HCT116 (cell line): ENCODE data around the gene CEP112. TPM values are rescaled to one million over a fixed set of nuclear protein-coding genes. Genes with fewer than 3 reads are reported as not detected.

Experiments used
- ATAC-seq: fragments of 200-7000 bp; cut with Tn5 transposase; 2 replicates; pipeline ENCODE4 v1.9.1; 2020; ENCODE audit warnings: mild to moderate bottlenecking, moderate library complexity
- BruUV-seq: library from RNA; stranded (reverse); fragments of 400-500 nt; replicated peaks from 2 replicates; lab custom pipeline; 2021; lab: Mats Ljungman, UMichigan
- CTCF ChIA-PET: fragments of 300-600 bp; sonication (Branson Sonifier 250); formaldehyde crosslinking; loops from one replicate; lab custom pipeline; 2021; ENCODE audit warnings: antibody characterized with exemption; lab: Charles Lee
- POLR2A ChIA-PET: fragments of 300-600, 350-600 bp; sonication (Branson Sonifier 250); formaldehyde crosslinking; loops from one replicate; lab custom pipeline; 2021; ENCODE audit warnings: antibody characterized with exemption; lab: Charles Lee
- RAD21 ChIA-PET, 2 experiments: fragments of 300-600 bp; sonication (Branson Sonifier 250); formaldehyde crosslinking; loops; one replicate each; lab custom pipeline; 2023; ENCODE audit warnings: low total read pairs in 2 of 2; ENCODE audit not compliant: uncharacterized antibody in 2 of 2, unreplicated experiment in 2 of 2, low non-redundant PET in 1 of 2; lab: Charles Lee
- DNase-seq: peaks from one replicate; pipeline ENCODE4 v3.0.0-alpha.2; 2010; ENCODE audit warnings: low read depth, low spot score
- H2AFZ ChIP-seq: fragments of 200-600 bp; shearing (Covaris generic), sonication (generic); 2 replicates; pipeline ENCODE4 v1.6.1; 2017; ENCODE audit warnings: low read depth, mixed run types, mixed read lengths, antibody characterized with exemption, low read length; ENCODE audit not compliant: poor library complexity, severe bottlenecking
- H3K27ac ChIP-seq: 2 replicates; pipeline ENCODE4 v1.5.1; 2012; ENCODE audit warnings: low read depth, low read length
- H3K27me3 ChIP-seq: fragments of 200-600 bp; sonication (generic); 2 replicates; pipeline ENCODE4 v1.6.1; 2016; ENCODE audit warnings: mixed run types, low read length, mixed read lengths; ENCODE audit not compliant: insufficient read depth
- H3K36me3 ChIP-seq, 2 experiments: fragments of 200-500 bp in 1 of 2; fragments of 200-600 bp in 1 of 2; sonication (Bioruptor generic) in 1 of 2; sonication (generic) in 1 of 2; 2 replicates each; pipeline versions ENCODE4 v1.5.1 to v1.6.1; 2014 to 2016; ENCODE audit warnings: low read length in 2 of 2, inconsistent platforms in 1 of 2, mixed read lengths in 1 of 2, mixed run types in 1 of 2; ENCODE audit not compliant: insufficient read depth in 2 of 2, control insufficient read depth in 1 of 2
- H3K4me1 ChIP-seq, 2 experiments: fragments of 200-600 bp in 1 of 2; sonication (generic) in 1 of 2; 2 replicates each; pipeline versions ENCODE4 v1.5.1 to v1.6.1; 2012 to 2017; ENCODE audit warnings: low read length in 2 of 2, inconsistent platforms in 1 of 2, mild to moderate bottlenecking in 1 of 2, mixed read lengths in 1 of 2, mixed run types in 1 of 2, moderate library complexity in 1 of 2; ENCODE audit not compliant: insufficient read depth in 2 of 2, control insufficient read depth in 1 of 2
- H3K4me2 ChIP-seq: fragments of 200-600 bp; sonication (generic); 2 replicates; pipeline ENCODE4 v1.6.1; 2017; ENCODE audit warnings: mixed run types, low read length, mixed read lengths
- H3K4me3 ChIP-seq, 2 experiments: fragments of 200-600 bp in 1 of 2; sonication (generic) in 1 of 2; replicated peaks in 1 of 2; 2 replicates each; pipeline ENCODE4 v1.5.1; 2011 to 2016; ENCODE audit warnings: low read length in 2 of 2, control low read depth in 1 of 2, low read depth in 1 of 2, mild to moderate bottlenecking in 1 of 2, mixed read lengths in 1 of 2, mixed run types in 1 of 2
- H3K79me2 ChIP-seq: fragments of 200-600 bp; sonication (generic); 2 replicates; pipeline ENCODE4 v1.6.1; 2017; ENCODE audit warnings: mild to moderate bottlenecking, mixed run types, low read length, moderate library complexity, mixed read lengths; ENCODE audit not compliant: insufficient read depth
- H3K9ac ChIP-seq: fragments of 200-600 bp; sonication (generic); 2 replicates; pipeline ENCODE4 v1.6.1; 2016; ENCODE audit warnings: low read length, mixed read lengths
- H3K9me2 ChIP-seq: fragments of 200-600 bp; sonication (generic), shearing (Covaris generic); 2 replicates; pipeline ENCODE4 v1.6.1; 2017; ENCODE audit warnings: mixed run types, mild to moderate bottlenecking, moderate library complexity; ENCODE audit not compliant: insufficient read depth
- H3K9me3 ChIP-seq, 2 experiments: fragments of 200-500 bp in 1 of 2; fragments of 200-600 bp in 1 of 2; sonication (Bioruptor generic) in 1 of 2; sonication (generic) in 1 of 2; 2 replicates each; pipeline ENCODE4 v1.6.1; 2014 to 2017; ENCODE audit warnings: low read length in 2 of 2, mixed read lengths in 2 of 2, inconsistent platforms in 1 of 2, low read depth in 1 of 2, mild to moderate bottlenecking in 1 of 2, mixed run types in 1 of 2, moderate library complexity in 1 of 2; ENCODE audit not compliant: control insufficient read depth in 1 of 2, insufficient read depth in 1 of 2
- H4K20me1 ChIP-seq: fragments of 200-600 bp; sonication (generic), shearing (Covaris generic); 2 replicates; pipeline ENCODE4 v1.6.1; 2017; ENCODE audit warnings: mixed run types, mild to moderate bottlenecking, moderate library complexity; ENCODE audit not compliant: insufficient read depth
- CEBPB ChIP-seq: IDR thresholded peaks from 2 replicates; pipeline ENCODE4 v1.6.1; 2012; ENCODE audit warnings: low read depth
- EGR1 ChIP-seq: IDR thresholded peaks from 2 replicates; pipeline ENCODE4 v1.6.1; 2012; ENCODE audit warnings: low read depth
- EZH2 ChIP-seq: fragments of 200-600 bp; sonication (generic); IDR thresholded peaks from 2 replicates; pipeline ENCODE4 v1.6.1; 2017; ENCODE audit warnings: antibody characterized with exemption, mixed run types
- EZH2phosphoT487 ChIP-seq: fragments of 200-600 bp; IDR thresholded peaks from 2 replicates; pipeline ENCODE4 v1.6.1; 2018; ENCODE audit warnings: antibody characterized with exemption, borderline replicate concordance
- FOSL1 ChIP-seq: IDR thresholded peaks from 2 replicates; pipeline ENCODE4 v1.6.1; 2012; ENCODE audit warnings: low read depth
- JUND ChIP-seq: IDR thresholded peaks from 2 replicates; pipeline ENCODE4 v1.6.1; 2012
- POLR2A ChIP-seq: IDR thresholded peaks from 2 replicates; pipeline ENCODE4 v1.7.0; 2011; ENCODE audit warnings: borderline replicate concordance; ENCODE audit not compliant: insufficient read depth, insufficient read length; ENCODE audit errors: extremely low read depth
- SIN3A ChIP-seq: IDR thresholded peaks from 2 replicates; pipeline ENCODE4 v1.6.1; 2012; ENCODE audit warnings: low read depth
- SP1 ChIP-seq: IDR thresholded peaks from 2 replicates; pipeline ENCODE4 v1.6.1; 2012; ENCODE audit warnings: low read depth
- SRF ChIP-seq: IDR thresholded peaks from 2 replicates; pipeline ENCODE4 v1.6.1; 2012; ENCODE audit warnings: low read depth
- TCF7L2 ChIP-seq: IDR thresholded peaks from 2 replicates; pipeline ENCODE4 v1.7.0; 2011; ENCODE audit warnings: borderline replicate concordance, inconsistent platforms; ENCODE audit not compliant: insufficient read depth, insufficient read length; ENCODE audit errors: extremely low read depth
- YY1 ChIP-seq: IDR thresholded peaks from 2 replicates; pipeline ENCODE4 v1.6.1; 2011; ENCODE audit warnings: low read length, low read depth, moderate library complexity, mild to moderate bottlenecking; ENCODE audit not compliant: insufficient replicate concordance; ENCODE audit errors: extremely low read depth
- ZFX ChIP-seq: fragments of 450-650 bp; IDR thresholded peaks from 2 replicates; pipeline ENCODE4 v1.6.1; 2017
- ZNF274 ChIP-seq: fragments of 200-500 bp; sonication (Bioruptor generic); IDR thresholded peaks from 2 replicates; pipeline ENCODE4 v1.6.1; 2014; ENCODE audit warnings: mild to moderate bottlenecking, low read depth, low read length, inconsistent platforms
- intact Hi-C: fragments of 100-400 bp; cut with micrococcal nuclease; formaldehyde crosslinking; loops from 2 replicates; pipeline ENCODE4 v1.10.0; 2022
- total RNA-seq: library from RNA; stranded (reverse); gene quantifications from one replicate; pipeline ENCODE4 v1.2.1, GENCODE V29; 2021; ENCODE audit not compliant: unreplicated experiment
- TF ChIP-seq, protein P1 (sequence below): IDR thresholded peaks from 2 replicates; pipeline ENCODE4 v1.6.1; 2012; ENCODE audit warnings: low read depth
- TF ChIP-seq, protein P2 (sequence below): IDR thresholded peaks from 2 replicates; pipeline ENCODE4 v1.6.1; 2011; ENCODE audit warnings: mild to moderate bottlenecking, low read length, moderate library complexity; ENCODE audit not compliant: insufficient replicate concordance; ENCODE audit errors: extremely low read depth
- TF ChIP-seq, protein P3 (sequence below): IDR thresholded peaks from 2 replicates; pipeline ENCODE4 v1.6.1; 2012
- TF ChIP-seq, protein P4 (sequence below): IDR thresholded peaks from 2 replicates; pipeline ENCODE4 v1.6.1; 2012

The CEP112 gene
- total RNA-seq, 1 experiment from 2014 or later: 10.9 TPM

DNA sequence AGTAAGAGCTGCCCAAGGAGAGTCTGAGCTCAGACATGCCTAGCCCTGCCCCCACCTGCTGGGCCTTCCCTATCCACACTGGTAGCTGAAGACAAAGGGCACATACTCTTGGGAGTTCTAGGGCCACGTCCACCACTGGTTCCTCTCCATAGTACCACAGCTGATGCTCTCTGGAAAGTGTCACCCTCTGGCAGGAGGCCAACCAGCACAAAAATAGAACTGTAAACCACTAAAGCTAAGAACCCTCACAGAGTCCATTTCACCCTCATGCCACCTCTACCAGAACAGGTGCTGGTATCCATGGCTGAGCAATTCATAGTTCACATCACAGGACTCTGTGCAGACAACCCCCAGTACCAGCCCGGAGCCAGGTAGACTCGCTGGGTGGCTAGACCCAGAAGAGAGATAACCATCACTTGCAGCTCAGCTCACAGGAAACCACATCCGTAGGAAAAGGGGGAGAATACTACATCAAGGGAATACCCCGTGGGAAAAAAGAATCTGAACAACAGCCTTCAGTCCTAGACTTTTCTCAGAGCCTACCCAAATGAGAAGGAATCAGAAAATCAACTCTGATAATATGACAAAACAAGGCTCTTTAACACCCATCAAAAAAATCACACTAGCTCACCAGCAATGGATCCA lies 115.3 kb downstream of the CEP112 start:
- Histone ChIP-seq H3K79me2 (no peaks in the 10 kb centered on the region), H3K4me1 (no peaks in the 10 kb centered on the region), H4K20me1 (no peaks in the 10 kb centered on the region), H2AFZ (no peak overlapping the region), H3K9me3 (no peaks in the 10 kb centered on the region), H3K9me2 (no peaks in the 10 kb centered on the region), H3K4me2 (no peak overlapping the region), H3K27me3 (no peaks in the 10 kb centered on the region), H3K4me3 (no peak overlapping the region), H3K36me3 (no peaks in the 10 kb centered on the region), H3K27ac (no peak overlapping the region), H3K9ac (no peak overlapping the region)
- ChIA-PET RAD21 (no interaction called here), CTCF (no interaction called here), POLR2A (no interaction called here)
- ATAC-seq (no peak), DNase-seq (no peak)
- TF ChIP-seq SIN3A: no peak
- TF ChIP-seq, protein P1, sequence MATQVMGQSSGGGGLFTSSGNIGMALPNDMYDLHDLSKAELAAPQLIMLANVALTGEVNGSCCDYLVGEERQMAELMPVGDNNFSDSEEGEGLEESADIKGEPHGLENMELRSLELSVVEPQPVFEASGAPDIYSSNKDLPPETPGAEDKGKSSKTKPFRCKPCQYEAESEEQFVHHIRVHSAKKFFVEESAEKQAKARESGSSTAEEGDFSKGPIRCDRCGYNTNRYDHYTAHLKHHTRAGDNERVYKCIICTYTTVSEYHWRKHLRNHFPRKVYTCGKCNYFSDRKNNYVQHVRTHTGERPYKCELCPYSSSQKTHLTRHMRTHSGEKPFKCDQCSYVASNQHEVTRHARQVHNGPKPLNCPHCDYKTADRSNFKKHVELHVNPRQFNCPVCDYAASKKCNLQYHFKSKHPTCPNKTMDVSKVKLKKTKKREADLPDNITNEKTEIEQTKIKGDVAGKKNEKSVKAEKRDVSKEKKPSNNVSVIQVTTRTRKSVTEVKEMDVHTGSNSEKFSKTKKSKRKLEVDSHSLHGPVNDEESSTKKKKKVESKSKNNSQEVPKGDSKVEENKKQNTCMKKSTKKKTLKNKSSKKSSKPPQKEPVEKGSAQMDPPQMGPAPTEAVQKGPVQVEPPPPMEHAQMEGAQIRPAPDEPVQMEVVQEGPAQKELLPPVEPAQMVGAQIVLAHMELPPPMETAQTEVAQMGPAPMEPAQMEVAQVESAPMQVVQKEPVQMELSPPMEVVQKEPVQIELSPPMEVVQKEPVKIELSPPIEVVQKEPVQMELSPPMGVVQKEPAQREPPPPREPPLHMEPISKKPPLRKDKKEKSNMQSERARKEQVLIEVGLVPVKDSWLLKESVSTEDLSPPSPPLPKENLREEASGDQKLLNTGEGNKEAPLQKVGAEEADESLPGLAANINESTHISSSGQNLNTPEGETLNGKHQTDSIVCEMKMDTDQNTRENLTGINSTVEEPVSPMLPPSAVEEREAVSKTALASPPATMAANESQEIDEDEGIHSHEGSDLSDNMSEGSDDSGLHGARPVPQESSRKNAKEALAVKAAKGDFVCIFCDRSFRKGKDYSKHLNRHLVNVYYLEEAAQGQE: no peak
- TF ChIP-seq, protein P2, sequence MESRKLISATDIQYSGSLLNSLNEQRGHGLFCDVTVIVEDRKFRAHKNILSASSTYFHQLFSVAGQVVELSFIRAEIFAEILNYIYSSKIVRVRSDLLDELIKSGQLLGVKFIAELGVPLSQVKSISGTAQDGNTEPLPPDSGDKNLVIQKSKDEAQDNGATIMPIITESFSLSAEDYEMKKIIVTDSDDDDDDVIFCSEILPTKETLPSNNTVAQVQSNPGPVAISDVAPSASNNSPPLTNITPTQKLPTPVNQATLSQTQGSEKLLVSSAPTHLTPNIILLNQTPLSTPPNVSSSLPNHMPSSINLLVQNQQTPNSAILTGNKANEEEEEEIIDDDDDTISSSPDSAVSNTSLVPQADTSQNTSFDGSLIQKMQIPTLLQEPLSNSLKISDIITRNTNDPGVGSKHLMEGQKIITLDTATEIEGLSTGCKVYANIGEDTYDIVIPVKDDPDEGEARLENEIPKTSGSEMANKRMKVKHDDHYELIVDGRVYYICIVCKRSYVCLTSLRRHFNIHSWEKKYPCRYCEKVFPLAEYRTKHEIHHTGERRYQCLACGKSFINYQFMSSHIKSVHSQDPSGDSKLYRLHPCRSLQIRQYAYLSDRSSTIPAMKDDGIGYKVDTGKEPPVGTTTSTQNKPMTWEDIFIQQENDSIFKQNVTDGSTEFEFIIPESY: no peak
- TF ChIP-seq JUND: no peak
- TF ChIP-seq CEBPB: no peak
- no peak for TF ChIP-seq YY1
- no peak for TF ChIP-seq EGR1
- TF ChIP-seq, protein P3, sequence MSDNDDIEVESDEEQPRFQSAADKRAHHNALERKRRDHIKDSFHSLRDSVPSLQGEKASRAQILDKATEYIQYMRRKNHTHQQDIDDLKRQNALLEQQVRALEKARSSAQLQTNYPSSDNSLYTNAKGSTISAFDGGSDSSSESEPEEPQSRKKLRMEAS: no peak
- no peak for TF ChIP-seq SRF
- TF ChIP-seq, protein P4, sequence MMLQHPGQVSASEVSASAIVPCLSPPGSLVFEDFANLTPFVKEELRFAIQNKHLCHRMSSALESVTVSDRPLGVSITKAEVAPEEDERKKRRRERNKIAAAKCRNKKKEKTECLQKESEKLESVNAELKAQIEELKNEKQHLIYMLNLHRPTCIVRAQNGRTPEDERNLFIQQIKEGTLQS: no peak
- TF ChIP-seq POLR2A: no peak
- no peak for TF ChIP-seq EZH2phosphoT487
- no peak for TF ChIP-seq SP1
- TF ChIP-seq TCF7L2: no peak
- no peak for TF ChIP-seq ZNF274
- no peak for TF ChIP-seq FOSL1
- no peak for TF ChIP-seq EZH2
- no peak for TF ChIP-seq ZFX
- intact Hi-C loops: no loop called here
- no TSS peak for BruUV-seq
